Gastroesophageal sphincter (tissue), 3 donors: ENCODE results near the gene PTPRG.

Experiments
- CTCF ChIP-seq, 4 experiments: fragments of 200-600 bp in 2 of 4; fragments of 450-650 bp in 2 of 4; sonication (generic) in 1 of 4; IDR thresholded peaks; one replicate each; pipeline ENCODE4 v1.5.1; 2017 to 2019; ENCODE audit warnings: antibody characterized with exemption in 4 of 4, mild to moderate bottlenecking in 2 of 4, moderate library complexity in 2 of 4
- EP300 ChIP-seq: sonication (generic); formaldehyde crosslinking; IDR thresholded peaks from one replicate; pipeline ENCODE4 v1.6.1; 2017; ENCODE audit warnings: antibody characterized with exemption, mild to moderate bottlenecking
- POLR2A ChIP-seq, 2 donors: fragments of 450-650 bp; IDR thresholded peaks; one replicate each; pipeline ENCODE4 v1.6.1; 2017; ENCODE audit warnings: antibody characterized with exemption in 2 of 2, mild to moderate bottlenecking in 2 of 2, moderate library complexity in 1 of 2
- POLR2AphosphoS5 ChIP-seq: sonication (generic); formaldehyde crosslinking; IDR thresholded peaks from one replicate; pipeline ENCODE4 v1.6.1; 2017; ENCODE audit warnings: antibody characterized with exemption

DNA sequence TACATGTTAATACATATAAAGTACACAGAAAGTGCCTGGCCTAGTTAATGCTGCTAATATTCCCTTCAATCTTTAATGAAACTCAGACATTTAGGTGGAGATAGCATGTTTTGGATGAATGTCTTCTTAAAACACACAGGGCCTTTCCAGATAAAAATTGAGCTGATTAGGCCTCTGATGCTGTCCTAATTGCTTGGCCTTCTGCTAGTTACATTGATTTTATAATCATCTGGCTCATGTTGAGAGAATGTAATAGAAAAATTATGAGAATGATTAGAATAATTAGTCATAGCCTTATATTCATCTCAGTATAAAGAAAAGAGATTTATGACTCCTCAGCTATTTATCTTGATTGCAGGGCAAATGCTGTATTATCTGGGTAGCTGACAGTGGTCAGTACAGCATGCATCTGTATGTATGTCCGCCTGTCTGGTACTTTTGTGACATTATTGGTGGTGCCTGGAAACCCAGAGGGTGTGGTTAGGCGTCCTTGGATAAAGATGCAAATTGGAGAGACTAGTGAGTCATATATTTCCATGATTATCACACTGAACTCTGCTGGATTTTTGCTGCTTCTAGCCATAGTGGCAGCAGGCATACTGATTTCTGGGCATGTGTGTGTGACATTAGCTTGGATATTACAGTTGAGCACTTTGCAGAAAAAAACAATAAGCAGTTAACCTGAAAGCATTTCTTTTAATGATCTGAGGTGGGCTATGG, 691.2 kb downstream of the PTPRG start:
- no peak for TF ChIP-seq CTCF (IDR thresholded peaks at IDR 0.05)
- TF ChIP-seq POLR2AphosphoS5, result no peak
- no peak for TF ChIP-seq EP300
- no peak for TF ChIP-seq POLR2A (IDR thresholded peaks at IDR 0.05)
